B cell (primary cell): ENCODE results near the gene SLC22A2. TPM values are rescaled to one million over a fixed set of nuclear protein-coding genes. Genes with fewer than 3 reads are reported as not detected.
"Not testable (repeated sequence)": the region's sequence is repeated elsewhere in the genome, so short reads cannot be mapped to it uniquely, and the experiment has no call there.

Experiments used
- ATAC-seq: fragments of 200-7000 bp; cut with Tn5 transposase; one replicate; pipeline ENCODE4 v1.10.0; 2021; ENCODE audit warnings: low read depth, mild to moderate bottlenecking, moderate number of reproducible peaks, moderate library complexity
- CTCF ChIA-PET: fragments of 350-600 bp; sonication (Branson Sonifier 250); formaldehyde crosslinking; loops from one replicate; lab custom pipeline; 2021; ENCODE audit warnings: antibody characterized with exemption, inconsistent platforms; lab: Charles Lee
- POLR2A ChIA-PET: fragments of 350-600 bp; sonication (Branson Sonifier 250); formaldehyde crosslinking; loops from one replicate; lab custom pipeline; 2021; ENCODE audit warnings: antibody characterized with exemption; lab: Charles Lee
- DNase-seq: peaks from one replicate; pipeline ENCODE4 v3.0.0; 2013
- H2AFZ ChIP-seq: 2 replicates; pipeline ENCODE4 v1.6.1; 2012; ENCODE audit warnings: mild to moderate bottlenecking, low read depth, low read length; ENCODE audit not compliant: insufficient read depth, poor library complexity, severe bottlenecking
- H3K27ac ChIP-seq, 2 donors: 1 replicate in 1 of 2; 2 replicates in 1 of 2; pipeline ENCODE4 v1.5.1; 2012 to 2013; ENCODE audit warnings: low read length in 2 of 2, mild to moderate bottlenecking in 2 of 2, moderate library complexity in 1 of 2
- H3K27me3 ChIP-seq, 4 experiments: fragments of 200-600 bp in 1 of 4; sonication (generic) in 1 of 4; replicated peaks in 1 of 4; 1 replicate in 2 of 4; 2 replicates in 2 of 4; pipeline versions ENCODE4 v1.6.1 to v1.7.0; 2013 to 2016; ENCODE audit warnings: low read length in 3 of 4, mild to moderate bottlenecking in 2 of 4, mixed read lengths in 1 of 4, moderate library complexity in 1 of 4; ENCODE audit not compliant: insufficient read depth in 4 of 4, control insufficient read depth in 3 of 4; ENCODE audit errors: control extremely low read depth in 1 of 4
- H3K36me3 ChIP-seq, 2 experiments: replicated peaks in 1 of 2; 1 replicate in 1 of 2; 2 replicates in 1 of 2; pipeline versions ENCODE4 v1.6.1 to v1.7.1; 2013; ENCODE audit warnings: low read length in 1 of 2; ENCODE audit not compliant: insufficient read depth in 2 of 2, control insufficient read depth in 1 of 2; ENCODE audit errors: control extremely low read depth in 1 of 2, extremely low read depth in 1 of 2
- H3K4me1 ChIP-seq, 2 donors: fragments of 200-600 bp in 1 of 2; sonication (generic) in 1 of 2; 1 replicate in 1 of 2; 2 replicates in 1 of 2; pipeline versions ENCODE4 v1.5.1 to v1.6.1; 2013 to 2017; ENCODE audit warnings: low read length in 2 of 2; ENCODE audit not compliant: control insufficient read depth in 2 of 2, insufficient read depth in 2 of 2
- H3K4me2 ChIP-seq: replicated peaks from 2 replicates; pipeline ENCODE3; 2012; ENCODE audit warnings: mild to moderate bottlenecking, low read depth, low read length; ENCODE audit not compliant: poor library complexity, severe bottlenecking
- H3K4me3 ChIP-seq, 5 experiments: fragments of 200-600 bp in 1 of 5; sonication (generic) in 1 of 5; 1 replicate in 3 of 5; 2 replicates in 2 of 5; pipeline versions ENCODE4 v1.5.1 to v1.7.0; 2011 to 2016; ENCODE audit warnings: low read length in 4 of 5, mild to moderate bottlenecking in 4 of 5, low read depth in 2 of 5, control low read depth in 1 of 5, moderate library complexity in 1 of 5; ENCODE audit not compliant: insufficient read depth in 1 of 5; ENCODE audit errors: control extremely low read depth in 1 of 5, extremely low read depth in 1 of 5
- H3K79me2 ChIP-seq: fragments of 200-600 bp; sonication (generic); one replicate; pipeline ENCODE4 v1.6.0; 2016; ENCODE audit warnings: low read length; ENCODE audit not compliant: control insufficient read depth, insufficient read depth
- H3K9ac ChIP-seq: fragments of 200-600 bp; sonication (generic); 2 replicates; pipeline ENCODE4 v1.6.1; 2017; ENCODE audit warnings: mild to moderate bottlenecking, low read length, moderate library complexity
- H3K9me3 ChIP-seq, 3 donors: one replicate each; pipeline versions ENCODE4 v1.6.1 to v1.7.1; 2013; ENCODE audit warnings: low read length in 2 of 3; ENCODE audit not compliant: control insufficient read depth in 2 of 3, insufficient read depth in 1 of 3; ENCODE audit errors: control extremely low read depth in 1 of 3
- H4K20me1 ChIP-seq: 2 replicates; pipeline ENCODE4 v1.6.0; 2012; ENCODE audit warnings: mild to moderate bottlenecking, low read length; ENCODE audit not compliant: insufficient read depth, control insufficient read depth, poor library complexity, severe bottlenecking
- H3K27ac Mint-ChIP-seq: one replicate; pipeline ENCODE4 v1.8.0; 2021; ENCODE audit warnings: mixed read lengths
- H3K27me3 Mint-ChIP-seq: one replicate; pipeline ENCODE4 v1.8.0; 2021; ENCODE audit warnings: mixed read lengths
- H3K4me1 Mint-ChIP-seq: one replicate; pipeline ENCODE4 v1.8.0; 2021; ENCODE audit warnings: mixed read lengths
- H3K4me3 Mint-ChIP-seq: one replicate; pipeline ENCODE4 v1.8.0; 2021; ENCODE audit warnings: mixed read lengths
- H3K9me3 Mint-ChIP-seq: one replicate; pipeline ENCODE4 v1.8.0; 2022; ENCODE audit warnings: mixed read lengths; ENCODE audit not compliant: insufficient read depth
- WGBS: methylation state at CpG from one replicate; pipeline ENCODE4 v1.1.5; 2013; ENCODE audit warnings: missing lambda C conversion rate; ENCODE audit not compliant: insufficient coverage; 5-methylcytosine and 5-hydroxymethylcytosine counted together
- intact Hi-C: fragments of 100-400 bp; cut with micrococcal nuclease; formaldehyde crosslinking; loops from one replicate; pipeline ENCODE4 v1.10.0; 2022
- polyA plus RNA-seq: library from polyadenylated mRNA; depleted of rRNA; stranded (reverse); fragments of >200 nt; gene quantifications from 2 replicates; pipeline ENCODE4 v1.2.3, GENCODE V29; 2012
- total RNA-seq, 2 donors: library from RNA; stranded (reverse); fragments of 120-200 nt in 1 of 2; gene quantifications; 1 replicate in 1 of 2; 2 replicates in 1 of 2; pipeline versions ENCODE4 v1.2.3 to v1.2.4, GENCODE V29; 2013 to 2022

Gene SLC22A2
- total and polyA plus RNA-seq, 2 donors (not counting 1 experiment from before 2014, with no cell fraction given), result not detected

DNA sequence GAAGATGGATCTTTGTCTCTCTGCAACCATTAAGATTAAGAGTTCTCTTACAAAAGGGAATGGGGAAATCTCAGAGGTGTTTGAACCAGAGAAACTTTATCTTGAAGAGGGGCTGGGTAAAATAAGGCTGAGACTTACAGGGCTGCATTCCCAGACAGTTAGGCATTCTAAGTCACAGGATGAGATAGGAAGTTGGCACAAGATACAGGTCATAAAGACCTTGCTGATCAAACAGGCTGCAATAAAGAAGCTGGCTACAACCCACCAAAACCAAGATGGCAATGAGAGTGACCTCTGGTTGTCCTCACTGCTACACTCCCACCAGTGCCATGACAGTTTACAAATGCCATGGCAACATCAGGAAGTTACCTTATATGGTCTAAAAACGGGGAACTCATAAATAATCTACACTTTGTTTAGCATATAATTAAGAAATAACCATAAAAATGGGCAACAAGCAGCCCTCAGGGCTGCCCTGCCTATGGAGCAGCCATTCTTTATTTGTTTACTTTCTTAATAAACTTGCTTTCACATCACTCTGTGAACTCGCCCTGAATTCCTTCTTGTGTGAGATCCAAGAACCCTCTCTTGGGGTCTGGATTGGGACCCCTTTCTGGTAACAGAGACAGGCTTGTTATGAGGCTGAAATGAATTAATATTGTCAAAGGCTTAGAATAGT, 20.9 kb downstream of the SLC22A2 start:
- intact Hi-C loops, H3K27me3 Mint-ChIP-seq, H3K27ac Mint-ChIP-seq, H3K4me3 ChIP-seq, H3K4me1 ChIP-seq, H3K27ac ChIP-seq, ATAC-seq, H3K27me3 ChIP-seq, H3K4me2 ChIP-seq, DNase-seq, H3K4me1 Mint-ChIP-seq, CTCF ChIA-PET, H3K4me3 Mint-ChIP-seq, H3K9ac ChIP-seq, H2AFZ ChIP-seq, H3K79me2 ChIP-seq, H3K36me3 ChIP-seq, H4K20me1 ChIP-seq, H3K9me3 Mint-ChIP-seq, POLR2A ChIA-PET: not testable (repeated sequence)
- 80% methylated on average over 1 of the region's 2 CpGs for WGBS
- H3K9me3 ChIP-seq, result peaks cover 0 to 10% (median 3%) of the 10 kb centered on the region in 3 donors

- H3K4me1 ChIP-seq, CTCF ChIA-PET, H3K4me3 ChIP-seq, POLR2A ChIA-PET, H3K4me3 Mint-ChIP-seq, H3K36me3 ChIP-seq, H3K27me3 Mint-ChIP-seq, H3K27me3 ChIP-seq, H4K20me1 ChIP-seq, H3K27ac ChIP-seq, ATAC-seq, H3K9ac ChIP-seq, DNase-seq, H2AFZ ChIP-seq, H3K27ac Mint-ChIP-seq, H3K4me1 Mint-ChIP-seq, H3K4me2 ChIP-seq, H3K79me2 ChIP-seq, H3K9me3 Mint-ChIP-seq, intact Hi-C loops: not testable (repeated sequence)
- WGBS, result no CpG with 5 or more reads among the region's 2 CpGs
- H3K9me3 ChIP-seq, result peaks cover 0 to 10% (median 3%) of the 10 kb centered on the region in 3 donors
Measured at GRCh38 chr6:160236235-160236872, 22.3 kb downstream of the SLC22A2 start.

DNA sequence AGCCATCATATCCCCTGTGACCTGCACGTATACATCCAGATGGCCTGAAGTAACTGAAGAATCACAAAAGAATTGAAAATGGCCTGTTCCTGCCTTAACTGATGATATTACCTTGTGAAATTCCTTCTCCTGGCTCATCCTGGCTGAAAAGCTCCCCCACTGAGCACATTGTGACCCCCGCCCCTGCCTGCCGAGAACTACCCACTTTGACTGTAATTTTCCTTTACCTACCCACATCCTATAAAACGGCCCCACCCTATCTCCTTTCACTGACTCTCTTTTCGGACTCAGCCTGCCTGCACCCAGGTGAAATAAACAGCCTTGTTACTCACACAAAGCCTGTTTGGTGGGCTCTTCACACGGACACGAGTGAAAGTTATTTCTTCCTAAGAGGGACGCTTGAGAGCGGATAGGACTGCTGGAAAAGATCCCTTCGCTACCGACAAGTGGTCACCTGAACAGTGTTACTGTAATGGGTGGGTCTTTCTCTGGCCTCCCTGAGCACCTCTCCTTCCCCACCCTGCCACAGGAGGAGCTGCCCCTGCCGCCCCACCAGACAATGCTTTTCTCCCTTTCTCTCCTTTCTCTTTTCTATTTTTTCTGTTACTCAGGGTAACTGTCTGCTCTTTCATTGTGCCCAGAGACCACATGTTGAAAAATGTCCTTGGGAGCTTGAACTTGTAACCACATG, 24.5 kb downstream of the SLC22A2 start:
- H3K27me3 Mint-ChIP-seq, POLR2A ChIA-PET, H3K4me1 Mint-ChIP-seq: not testable (repeated sequence)

More for the DNA sequence above, 24.5 kb downstream of the SLC22A2 start:
- H3K27ac Mint-ChIP-seq, intact Hi-C loops, H3K27me3 ChIP-seq, H3K36me3 ChIP-seq, H3K4me1 ChIP-seq, H3K9me3 Mint-ChIP-seq, H3K4me3 Mint-ChIP-seq, H3K79me2 ChIP-seq, H4K20me1 ChIP-seq, CTCF ChIA-PET, DNase-seq, H3K27ac ChIP-seq, H3K9ac ChIP-seq, ATAC-seq, H3K4me3 ChIP-seq, H2AFZ ChIP-seq, H3K4me2 ChIP-seq: not testable (repeated sequence)
- WGBS, result 76% methylated on average over 7 of the region's 12 CpGs
- H3K9me3 ChIP-seq, result peaks cover 3 to 10% (median 9%) of the 10 kb centered on the region in 3 donors
